ENCODE measurements around the gene ANO3.

GRCh38 chr11:26330262-26330661 is 1.7 kb upstream of the ANO3 start:
- TF ChIP-seq POLR2A (IDR thresholded peaks at IDR 0.05; ENCODE audit: low read length) (no peak), GATA1 (IDR thresholded peaks at IDR 0.05; ENCODE audit: low read depth, low read length) (no peak)
